ENCODE measurements around the gene PDK2. TPM values are rescaled to one million over a fixed set of nuclear protein-coding genes. Genes with fewer than 3 reads are reported as not detected.

Gene PDK2
- total RNA-seq, 1 donor from 2014 or later: 37.1 TPM

- TF ChIP-seq CTCF (IDR thresholded peaks at IDR 0.05; ENCODE audit: unreplicated experiment): no peak
- Mint-ChIP-seq H3K4me3 (ENCODE audit: low read depth) (no peak overlapping the region), H3K27ac (no peak overlapping the region), H3K9me3 (ENCODE audit: low read depth) (no peaks in the 10 kb centered on the region), H3K27me3 (no peaks in the 10 kb centered on the region), H3K36me3 (ENCODE audit: insufficient read depth) (peaks cover 4% of the 10 kb centered on the region), H3K4me1 (ENCODE audit: low read depth) (peaks cover 3% of the 10 kb centered on the region)
- DNase-seq (ENCODE audit: low spot score, unreplicated experiment): no peak
These were observed 14.6 kb downstream of the PDK2 start for GRCh38 chr17:50109785-50110184.

DNA sequence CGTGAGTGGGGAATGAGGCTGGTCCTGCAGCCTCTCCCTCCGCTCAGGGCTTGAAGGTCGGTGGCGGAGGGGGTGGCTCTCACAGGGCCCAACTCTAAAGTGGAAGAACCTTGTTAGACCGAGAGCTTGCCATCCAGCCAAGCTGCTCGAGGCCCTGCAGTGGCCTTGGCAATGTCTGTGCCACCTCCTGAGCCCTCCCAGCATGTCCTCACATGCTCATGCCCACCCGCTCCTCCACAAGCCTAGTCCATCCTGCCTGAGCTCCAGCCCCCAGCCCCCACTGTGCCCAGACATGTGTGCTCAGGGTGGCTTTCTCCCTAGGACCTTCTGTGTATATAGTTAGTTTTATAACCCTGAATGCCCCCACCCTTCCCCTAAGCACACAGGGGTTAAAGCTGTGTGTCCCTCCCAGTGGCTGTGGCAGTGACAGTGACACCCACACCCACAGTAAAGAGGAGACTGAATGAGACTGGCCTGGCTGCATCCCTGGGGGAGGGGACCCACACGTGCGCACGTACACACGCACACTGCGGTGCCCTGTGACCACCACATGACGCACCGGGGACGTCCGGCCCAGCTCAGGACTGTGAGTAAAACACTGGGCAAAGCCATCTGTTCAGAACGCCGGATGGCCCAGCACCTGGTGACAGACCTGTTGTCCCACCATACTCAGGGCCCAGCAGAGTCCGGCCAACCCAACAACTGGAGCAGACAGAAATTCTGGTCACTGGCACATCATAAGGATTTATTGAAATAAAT lies 15.6 kb downstream of the PDK2 start:
- Mint-ChIP-seq H3K4me3 (ENCODE audit: low read depth) (no peak overlapping the region), H3K4me1 (ENCODE audit: low read depth) (peaks cover 4% of the 10 kb centered on the region), H3K27me3 (peaks cover 5% of the 10 kb centered on the region), H3K27ac (no peak overlapping the region), H3K9me3 (ENCODE audit: low read depth) (no peaks in the 10 kb centered on the region), H3K36me3 (ENCODE audit: insufficient read depth) (peaks cover 4% of the 10 kb centered on the region)
- TF ChIP-seq CTCF (IDR thresholded peaks at IDR 0.05; ENCODE audit: unreplicated experiment): no peak
- no peak for DNase-seq (ENCODE audit: low spot score, unreplicated experiment)

- Mint-ChIP-seq H3K4me1 (ENCODE audit: low read depth) (peaks cover 6% of the 10 kb centered on the region), H3K27me3 (peaks cover 10% of the 10 kb centered on the region), H3K36me3 (ENCODE audit: insufficient read depth) (peaks cover 3% of the 10 kb centered on the region), H3K9me3 (ENCODE audit: low read depth) (no peaks in the 10 kb centered on the region), H3K4me3 (ENCODE audit: low read depth) (no peak overlapping the region), H3K27ac (no peak overlapping the region)
- TF ChIP-seq CTCF (IDR thresholded peaks at IDR 0.05; ENCODE audit: unreplicated experiment): no peak
- DNase-seq (ENCODE audit: low spot score, unreplicated experiment): no peak
These were observed 16.8 kb downstream of the PDK2 start for GRCh38 chr17:50111673-50112655.

DNA sequence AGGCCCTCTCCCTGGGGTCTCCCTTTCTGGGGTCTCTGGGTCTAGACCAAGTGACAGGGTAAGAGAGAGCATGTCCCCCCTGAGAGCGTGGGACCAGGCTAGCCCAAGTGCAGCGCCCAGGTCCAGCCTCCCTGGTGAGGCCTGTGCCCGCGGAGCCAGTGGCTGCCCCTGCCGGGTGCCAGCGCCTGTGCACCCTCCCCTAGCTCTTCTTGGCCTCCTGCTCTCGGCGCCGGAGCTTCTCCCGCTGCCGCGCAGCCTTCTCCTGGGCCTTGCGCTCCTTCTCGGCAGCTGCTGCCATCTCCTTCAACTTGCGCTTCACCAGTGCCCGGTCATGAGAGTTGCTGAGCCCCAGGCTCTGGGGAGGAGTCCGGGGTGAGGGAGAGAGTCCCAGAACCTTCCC lies 17.5 kb downstream of the PDK2 start:
- Mint-ChIP-seq H3K4me1 (ENCODE audit: low read depth) (peaks cover 7% of the 10 kb centered on the region), H3K4me3 (ENCODE audit: low read depth) (no peak overlapping the region), H3K36me3 (ENCODE audit: insufficient read depth) (peaks cover 3% of the 10 kb centered on the region), H3K27ac (no peak overlapping the region), H3K9me3 (ENCODE audit: low read depth) (no peaks in the 10 kb centered on the region), H3K27me3 (peaks cover 12% of the 10 kb centered on the region)
- TF ChIP-seq CTCF (IDR thresholded peaks at IDR 0.05; ENCODE audit: unreplicated experiment): no peak
- DNase-seq (ENCODE audit: low spot score, unreplicated experiment): no peak

DNA sequence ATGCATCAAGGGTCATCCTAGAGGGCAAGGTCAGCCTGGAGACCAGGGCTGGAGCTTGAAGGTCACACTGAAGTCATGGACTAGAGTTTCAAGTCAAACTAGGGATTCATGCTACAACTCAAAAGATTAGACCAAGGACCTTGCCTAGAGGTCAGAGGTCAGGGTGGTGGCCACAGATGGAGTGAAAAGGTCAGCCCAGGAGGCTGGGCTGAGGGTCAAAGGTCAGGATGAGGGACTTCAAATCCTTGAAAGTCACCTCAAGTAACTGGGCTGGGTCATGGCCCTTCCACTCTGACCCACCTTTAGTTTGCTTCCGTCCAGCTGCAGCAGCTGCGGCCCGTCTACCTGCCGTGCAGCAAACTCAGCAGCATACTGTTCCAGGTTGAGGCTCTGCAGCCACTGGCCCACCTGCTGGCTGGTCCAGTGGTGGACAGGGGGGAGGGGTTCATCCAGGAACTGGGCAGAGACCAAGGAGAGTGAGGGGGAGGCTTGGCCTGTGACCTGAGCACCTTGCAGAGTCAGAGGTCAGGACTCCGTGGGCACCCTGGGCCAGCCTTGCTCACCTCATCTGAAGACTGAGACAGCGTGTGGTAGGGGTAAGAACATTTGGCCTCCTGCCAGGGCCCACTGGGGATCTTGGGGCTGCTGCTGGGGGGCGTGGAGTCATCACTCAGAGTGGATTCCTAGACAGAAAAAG lies 18.6 kb downstream of the PDK2 start:
- Mint-ChIP-seq H3K4me1 (ENCODE audit: low read depth) (peaks cover 7% of the 10 kb centered on the region), H3K27ac (no peak overlapping the region), H3K4me3 (ENCODE audit: low read depth) (no peak overlapping the region), H3K36me3 (ENCODE audit: insufficient read depth) (peaks cover 1% of the 10 kb centered on the region), H3K27me3 (peaks cover 20% of the 10 kb centered on the region), H3K9me3 (ENCODE audit: low read depth) (no peaks in the 10 kb centered on the region)
- DNase-seq (ENCODE audit: low spot score, unreplicated experiment): no peak
- TF ChIP-seq CTCF (IDR thresholded peaks at IDR 0.05; ENCODE audit: unreplicated experiment): no peak
